Mucosa of stomach (tissue), 1 donor: ENCODE data around the gene TRIM62.

Experiments used
- H3K27me3 ChIP-seq: one replicate; pipeline ENCODE4 v1.7.0; 2013; ENCODE audit warnings: mild to moderate bottlenecking, low read length; ENCODE audit not compliant: control insufficient read depth, insufficient read depth
- H3K36me3 ChIP-seq: one replicate; pipeline ENCODE4 v1.7.0; 2013; ENCODE audit warnings: low read length; ENCODE audit not compliant: control insufficient read depth, insufficient read depth
- H3K4me1 ChIP-seq: one replicate; pipeline ENCODE4 v1.7.0; 2013; ENCODE audit warnings: mild to moderate bottlenecking, low read length; ENCODE audit not compliant: control insufficient read depth, insufficient read depth
- H3K4me3 ChIP-seq: one replicate; pipeline ENCODE4 v1.7.0; 2013; ENCODE audit warnings: low read length
- H3K9ac ChIP-seq: one replicate; pipeline ENCODE4 v1.7.0; 2013; ENCODE audit warnings: mild to moderate bottlenecking, low read length, moderate library complexity
- H3K9me3 ChIP-seq: one replicate; pipeline ENCODE4 v1.7.0; 2013; ENCODE audit warnings: mild to moderate bottlenecking, low read length, moderate library complexity; ENCODE audit not compliant: control insufficient read depth
- donor health status: Pancreatic carcinoma.

The TRIM62 gene

DNA sequence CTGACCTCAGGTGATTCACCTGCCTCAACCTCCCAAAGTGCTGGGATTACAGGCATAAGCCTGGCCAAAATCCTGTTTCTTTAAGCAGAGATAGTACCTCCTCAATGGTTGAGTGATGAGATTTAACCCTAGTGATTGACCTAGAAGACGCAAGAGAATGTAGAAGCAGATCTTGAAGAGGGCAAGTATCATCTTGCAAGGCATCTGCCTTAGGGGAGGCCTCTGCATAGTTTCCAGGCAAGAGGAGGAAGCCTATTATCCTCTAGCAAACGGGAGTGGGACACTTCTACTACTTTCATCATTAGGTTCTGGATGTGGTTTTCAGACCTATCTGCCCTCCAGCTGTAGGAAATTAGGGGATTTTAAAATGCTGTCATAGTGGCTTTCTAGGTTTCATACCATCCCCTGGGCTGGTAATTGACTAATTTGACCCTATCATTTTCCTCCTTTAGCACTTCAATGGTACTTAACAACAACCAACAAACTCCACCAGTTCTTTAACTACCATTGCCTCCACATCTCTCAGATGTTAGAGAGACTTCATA is 10.0 kb upstream of the TRIM62 start:
- no peaks in the 10 kb centered on the region for H3K9me3 ChIP-seq
- H3K4me3 ChIP-seq: no peak overlapping the region
- H3K36me3 ChIP-seq: no peaks in the 10 kb centered on the region
- H3K4me1 ChIP-seq: no peaks in the 10 kb centered on the region
- no peak overlapping the region for H3K9ac ChIP-seq
- H3K27me3 ChIP-seq: no peaks in the 10 kb centered on the region

DNA sequence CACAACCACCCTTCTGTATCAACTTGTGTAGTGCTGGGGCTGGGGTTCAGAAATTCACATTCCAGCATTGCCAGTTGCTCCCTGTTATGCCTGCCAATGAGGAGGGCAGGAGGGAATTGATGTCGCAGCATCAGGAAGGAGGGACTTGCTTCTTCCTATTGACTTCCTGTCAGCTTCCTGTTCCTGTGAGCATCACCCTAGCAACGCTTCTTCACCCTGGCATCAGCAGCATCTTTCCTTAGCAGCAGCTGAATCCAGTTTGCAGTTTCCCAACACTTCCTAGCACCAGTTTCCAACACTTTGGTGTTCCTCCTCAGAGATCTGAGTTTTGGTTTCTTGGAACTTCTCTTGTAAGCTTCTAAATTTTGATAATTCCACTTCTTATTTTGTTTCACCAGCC is 8.9 kb upstream of the TRIM62 start:
- Histone ChIP-seq H3K36me3 (no peaks in the 10 kb centered on the region), H3K9me3 (no peaks in the 10 kb centered on the region), H3K4me3 (no peak overlapping the region), H3K9ac (no peak overlapping the region), H3K27me3 (no peaks in the 10 kb centered on the region), H3K4me1 (no peaks in the 10 kb centered on the region)

GRCh38 chr1:33188572-33189275 is 6.9 kb upstream of the TRIM62 start:
- H3K4me1 ChIP-seq: no peaks in the 10 kb centered on the region
- no peak overlapping the region for H3K4me3 ChIP-seq
- no peak overlapping the region for H3K9ac ChIP-seq
- no peaks in the 10 kb centered on the region for H3K36me3 ChIP-seq
- H3K27me3 ChIP-seq: peaks cover under 1% of the 10 kb centered on the region
- no peaks in the 10 kb centered on the region for H3K9me3 ChIP-seq

GRCh38 chr1:33186936-33187335 is 5.1 kb upstream of the TRIM62 start:
- Histone ChIP-seq H3K4me1 (no peaks in the 10 kb centered on the region), H3K9ac (no peak overlapping the region), H3K9me3 (no peaks in the 10 kb centered on the region), H3K4me3 (no peak overlapping the region), H3K27me3 (peaks cover 6% of the 10 kb centered on the region), H3K36me3 (no peaks in the 10 kb centered on the region)

GRCh38 chr1:33185541-33185940 is 3.7 kb upstream of the TRIM62 start:
- peaks cover 6% of the 10 kb centered on the region for H3K27me3 ChIP-seq
- no peak overlapping the region for H3K4me3 ChIP-seq
- no peaks in the 10 kb centered on the region for H3K36me3 ChIP-seq
- H3K9me3 ChIP-seq: no peaks in the 10 kb centered on the region
- H3K4me1 ChIP-seq: peaks cover 7% of the 10 kb centered on the region
- no peak overlapping the region for H3K9ac ChIP-seq

GRCh38 chr1:33183306-33183705 is 1.5 kb upstream of the TRIM62 start:
- Histone ChIP-seq H3K9ac (no peak overlapping the region), H3K27me3 (peaks cover 6% of the 10 kb centered on the region), H3K9me3 (no peaks in the 10 kb centered on the region), H3K36me3 (no peaks in the 10 kb centered on the region), H3K4me1 (peaks cover 7% of the 10 kb centered on the region), H3K4me3 (no peak overlapping the region)

DNA sequence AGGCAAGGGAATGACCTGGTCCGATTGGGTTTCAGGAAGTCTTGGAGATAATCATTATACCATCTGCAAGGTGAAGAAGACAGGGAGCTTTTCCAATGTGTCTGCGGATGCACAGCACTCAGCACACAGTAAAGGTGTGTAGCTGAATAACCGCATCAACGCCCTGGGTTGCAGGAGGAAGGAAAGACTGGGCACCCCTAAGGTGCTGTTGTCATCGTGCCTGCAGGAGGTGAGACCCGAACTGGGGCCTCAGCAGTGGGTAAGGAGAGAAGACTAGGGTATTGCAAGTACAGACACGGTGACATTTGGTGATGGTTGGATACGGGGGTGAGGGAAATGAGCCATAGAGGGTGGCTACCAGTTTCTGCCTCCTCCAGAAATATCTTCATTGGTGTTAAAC is 1.1 kb upstream of the TRIM62 start:
- H3K9ac ChIP-seq: no peak overlapping the region
- H3K9me3 ChIP-seq: no peaks in the 10 kb centered on the region
- no peaks in the 10 kb centered on the region for H3K36me3 ChIP-seq
- peaks cover 6% of the 10 kb centered on the region for H3K27me3 ChIP-seq
- H3K4me3 ChIP-seq: no peak overlapping the region
- peaks cover 7% of the 10 kb centered on the region for H3K4me1 ChIP-seq

- H3K36me3 ChIP-seq: no peaks in the 10 kb centered on the region
- H3K27me3 ChIP-seq: peaks cover 6% of the 10 kb centered on the region
- H3K4me1 ChIP-seq: peaks cover 7% of the 10 kb centered on the region
- H3K9ac ChIP-seq: peak overlapping the region; percentile 58
- H3K4me3 ChIP-seq: peak overlapping the region; percentile 38
- H3K9me3 ChIP-seq: no peaks in the 10 kb centered on the region
Observed at GRCh38 chr1:33182401-33182841, 578 bp upstream of the TRIM62 start.

DNA sequence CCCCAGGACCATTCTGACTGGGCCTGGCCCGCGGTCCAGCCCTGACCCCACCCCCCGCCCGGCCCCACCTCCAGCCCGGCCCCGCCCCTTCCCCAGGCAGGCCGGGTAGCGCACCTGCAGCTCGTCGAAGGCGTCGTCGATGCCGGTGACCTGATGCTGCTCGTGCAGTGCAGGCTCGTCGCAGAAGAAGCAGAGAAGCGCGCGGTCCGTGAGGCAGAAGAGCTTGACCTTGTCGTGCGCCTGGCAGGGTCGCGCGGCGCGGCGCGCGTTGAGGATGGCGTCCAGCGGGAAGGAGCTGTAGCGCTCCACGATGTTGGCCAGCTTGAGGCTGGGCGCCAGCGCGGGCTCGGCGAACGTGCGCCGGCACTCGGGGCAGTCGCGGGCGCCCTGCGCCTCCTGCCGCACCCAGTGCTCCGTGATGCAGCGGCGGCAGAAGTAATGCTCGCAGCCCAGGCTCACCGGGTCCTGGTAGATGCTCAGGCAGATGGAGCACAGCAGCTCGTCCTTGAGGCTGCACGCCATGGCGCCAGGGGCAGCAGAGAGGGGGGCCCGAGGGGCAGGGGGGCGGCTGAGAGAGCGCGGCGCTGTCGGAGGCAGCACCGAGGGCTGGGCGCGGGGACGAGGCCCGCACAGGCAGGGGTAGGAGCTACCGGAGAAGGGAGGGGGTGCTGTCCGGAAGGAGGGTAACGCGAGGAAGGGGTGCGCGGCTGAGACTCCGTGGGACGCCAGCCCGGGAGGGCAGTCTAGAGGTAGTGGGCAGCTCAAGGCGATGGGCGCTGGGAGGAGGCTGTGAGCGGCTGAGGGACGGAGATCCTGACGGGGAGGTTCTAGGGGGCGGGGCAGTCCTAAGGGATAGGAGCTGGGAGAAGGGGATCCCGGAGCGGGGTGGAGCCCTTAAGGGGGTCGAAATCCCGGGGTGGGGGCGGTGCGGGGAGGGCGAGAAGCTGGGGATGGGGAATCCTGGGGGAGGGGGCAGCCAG is 642 bp downstream of the TRIM62 start:
- peak overlapping the region; percentile 58 for H3K9ac ChIP-seq
- H3K36me3 ChIP-seq: no peaks in the 10 kb centered on the region
- H3K4me3 ChIP-seq: peak overlapping the region; percentile 38
- H3K4me1 ChIP-seq: peaks cover 7% of the 10 kb centered on the region
- peaks cover 6% of the 10 kb centered on the region for H3K27me3 ChIP-seq
- no peaks in the 10 kb centered on the region for H3K9me3 ChIP-seq

DNA sequence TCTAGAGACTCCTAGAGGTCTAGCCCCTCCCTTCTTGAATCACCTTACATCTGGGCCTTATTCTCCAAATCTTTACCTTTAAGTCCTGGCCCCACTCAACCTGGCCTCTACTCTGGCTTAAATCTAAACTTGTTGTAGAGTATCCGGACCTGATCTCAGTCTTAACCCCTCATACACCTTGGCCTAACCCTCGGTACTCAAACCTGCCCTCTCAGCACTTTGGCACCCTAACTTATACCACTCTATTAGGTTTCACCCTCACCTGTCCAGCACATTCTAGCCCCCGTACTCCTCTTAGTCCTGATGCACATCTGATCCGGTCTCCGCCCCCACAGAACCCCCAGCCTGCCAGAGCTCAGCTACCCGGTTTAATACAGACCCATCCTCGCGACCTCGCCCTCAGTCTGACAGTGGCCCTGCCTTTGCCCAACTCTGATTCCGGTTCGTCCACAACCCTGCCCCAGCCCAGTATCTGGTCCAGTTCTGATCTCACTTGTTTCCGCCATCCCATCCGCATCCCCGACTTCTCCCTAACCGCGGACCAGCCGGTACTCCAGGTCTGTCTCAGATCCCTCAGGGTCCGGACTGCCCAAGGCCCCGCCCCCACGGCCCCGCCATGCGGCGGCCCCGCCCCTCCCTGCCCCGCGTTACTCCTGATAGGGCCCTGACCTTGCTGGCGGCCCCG is 1.5 kb downstream of the TRIM62 start:
- Histone ChIP-seq H3K9ac (peak overlapping the region; percentile 24), H3K4me3 (peak overlapping the region; percentile 21), H3K36me3 (no peaks in the 10 kb centered on the region), H3K27me3 (peaks cover 6% of the 10 kb centered on the region), H3K4me1 (peaks cover 7% of the 10 kb centered on the region), H3K9me3 (no peaks in the 10 kb centered on the region)

DNA sequence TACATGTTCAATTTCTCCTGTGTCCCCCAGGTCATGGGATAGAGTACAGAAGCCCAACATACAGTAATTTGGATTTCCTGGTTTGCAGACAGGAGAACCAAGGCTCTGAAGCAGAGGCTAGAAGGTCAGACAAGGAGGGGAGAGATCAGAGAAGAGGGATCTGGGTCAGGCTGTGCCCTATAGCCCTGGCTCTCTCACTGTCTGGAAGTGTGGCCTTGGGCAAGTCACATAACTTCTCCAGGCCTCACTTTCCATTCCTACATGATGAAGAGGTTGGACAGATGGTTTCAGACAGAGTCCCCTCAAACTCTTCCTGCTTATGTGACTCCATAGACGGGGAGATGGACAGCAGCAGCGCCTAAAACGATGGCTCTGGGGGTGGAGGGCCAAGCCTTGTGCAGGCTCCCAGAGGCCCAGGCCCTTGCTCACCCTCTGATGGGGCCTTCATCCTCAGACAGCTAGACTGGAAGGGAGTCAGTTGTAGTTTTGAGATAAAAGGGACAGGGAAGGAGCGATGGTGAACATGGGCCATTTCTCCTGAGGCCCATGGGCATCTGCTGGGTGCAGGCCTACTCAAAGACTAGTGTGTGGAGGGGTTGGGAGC is 2.9 kb downstream of the TRIM62 start:
- Histone ChIP-seq H3K9ac (no peak overlapping the region), H3K27me3 (peaks cover 6% of the 10 kb centered on the region), H3K4me1 (peaks cover 7% of the 10 kb centered on the region), H3K36me3 (no peaks in the 10 kb centered on the region), H3K4me3 (no peak overlapping the region), H3K9me3 (no peaks in the 10 kb centered on the region)
